ENCODE data around the gene CD80. TPM values are rescaled to one million over a fixed set of nuclear protein-coding genes. Genes with fewer than 3 reads are reported as not detected.
A peak's percentile ranks its signal among the peaks of the same experiment; 100 is the strongest.
"Not testable (repeated sequence)": the region's sequence is repeated elsewhere in the genome, so short reads cannot be mapped to it uniquely, and the experiment has no call there.

CD80 gene
- polyA plus RNA-seq (ENCODE audit: insufficient read depth in 1 of 5, insufficient read length in 5 of 5, low replicate concordance in 1 of 5): 1 to 10 TPM; 1.8 to 3.6 (median 2.9) TPM
- long read RNA-seq, donor 1: 0 reads
- long read RNA-seq, donor 2: 0 reads
- long read RNA-seq, donor 3: 0 reads
- long read RNA-seq, donor 4: 0 reads
- long read RNA-seq, donor 5, partial matches to known transcripts: 21 of 21 reads
- long read RNA-seq, donor 5, other reads (novel, unspliced or antisense): 0 of 21 reads
- long read RNA-seq, donor 6: 0 reads
- long read RNA-seq, donor 7: 0 reads
- long read RNA-seq, donor 8: 0 reads

- peak; percentile 9 to 17 for DNase-seq
Measured at GRCh38 chr3:119559441-119559963, at the start of gene CD80. TSS of gene CD80 (minus strand) at chr3:119559614. CDS start at chr3:119557728, 1,886 bp downstream.

- DNase-seq: no peak
Measured at GRCh38 chr3:119608405-119609000, 49.1 kb upstream of the CD80 start.

- no peak for DNase-seq
Measured at GRCh38 chr3:119604878-119605277, 45.5 kb upstream of the CD80 start.

- no peak for DNase-seq
Measured at GRCh38 chr3:119602676-119603075, 43.3 kb upstream of the CD80 start.

GRCh38 chr3:119601154-119601553, 41.7 kb upstream of the CD80 start:
- no peak for DNase-seq

- no peak for DNase-seq
Measured at GRCh38 chr3:119600732-119601131, 41.3 kb upstream of the CD80 start.

GRCh38 chr3:119599558-119600174, 40.3 kb upstream of the CD80 start:
- DNase-seq: no peak

GRCh38 chr3:119598410-119599098, 39.1 kb upstream of the CD80 start:
- DNase-seq: no peak

GRCh38 chr3:119597548-119598288, 38.3 kb upstream of the CD80 start, which contains the start of gene PLA1A:
TSS of gene PLA1A (plus strand) at chr3:119597885. CDS start at chr3:119597914, 29 bp downstream.
- peak in 1 of 2 donors; percentile 7 for DNase-seq

GRCh38 chr3:119596398-119596797, 37.0 kb upstream of the CD80 start:
- DNase-seq: no peak

- no peak for DNase-seq
Measured at GRCh38 chr3:119595639-119596334, 36.4 kb upstream of the CD80 start.

GRCh38 chr3:119594929-119595328, 35.5 kb upstream of the CD80 start:
- DNase-seq: not testable (repeated sequence)

GRCh38 chr3:119594066-119594465, 34.7 kb upstream of the CD80 start:
- DNase-seq: no peak

- DNase-seq: no peak
Measured at GRCh38 chr3:119592861-119593260, 33.4 kb upstream of the CD80 start.

- no peak for DNase-seq
Measured at GRCh38 chr3:119590706-119591105, 31.3 kb upstream of the CD80 start.

- no peak for DNase-seq
Measured at GRCh38 chr3:119589102-119589773, 29.8 kb upstream of the CD80 start.

GRCh38 chr3:119588112-119588511, 28.7 kb upstream of the CD80 start:
- no peak for DNase-seq

- no peak for DNase-seq
Measured at GRCh38 chr3:119586733-119587172, 27.3 kb upstream of the CD80 start.

GRCh38 chr3:119585856-119586570, 26.6 kb upstream of the CD80 start:
- no peak for DNase-seq
